K562 (cell line): ENCODE data around the gene CDC45. TPM values are rescaled to one million over a fixed set of nuclear protein-coding genes. Genes with fewer than 3 reads are reported as not detected.

ENCODE experiments used
- CHAMP1 ChIP-seq: fragments of 450-650 bp; IDR thresholded peaks from 2 replicates; pipeline ENCODE4 v1.6.1; 2016; ENCODE audit warnings: mild to moderate bottlenecking
- HDAC6 ChIP-seq: IDR thresholded peaks from 2 replicates; pipeline ENCODE4 v1.6.1; 2012; ENCODE audit warnings: low read depth, mild to moderate bottlenecking, control low read depth, inconsistent platforms, low read length, moderate library complexity
- HNRNPK ChIP-seq: fragments of 200-400 bp; formaldehyde crosslinking; IDR thresholded peaks from one replicate; pipeline ENCODE4 v1.6.1; 2018; ENCODE audit warnings: mild to moderate bottlenecking, low read depth, low read length; ENCODE audit not compliant: poor library complexity, severe bottlenecking
- THAP12 ChIP-seq: fragments of 250-450 bp; sonication (Bioruptor Pico); IDR thresholded peaks from 2 replicates; pipeline ENCODE4 v1.9.0; 2021; ENCODE audit warnings: mild to moderate bottlenecking, inconsistent platforms
- ZNF184 ChIP-seq: sonication (generic); formaldehyde crosslinking; IDR thresholded peaks from 2 replicates; pipeline ENCODE4 v1.5.0; 2020; ENCODE audit warnings: missing genetic modification reagents
- ZNF212 ChIP-seq: fragments of 450-650 bp; formaldehyde crosslinking; IDR thresholded peaks from 2 replicates; pipeline ENCODE4 v1.4.0; 2020; ENCODE audit warnings: mild to moderate bottlenecking
- ZNF408 ChIP-seq: fragments of 250-450 bp; sonication (Bioruptor Pico); IDR thresholded peaks from 2 replicates; pipeline ENCODE4 v1.4.0; 2020; ENCODE audit warnings: low read depth, mild to moderate bottlenecking, moderate library complexity
- ZNF41 ChIP-seq: fragments of 250-450 bp; sonication (Bioruptor Pico); conservative IDR thresholded peaks from 2 replicates; pipeline ENCODE4 v1.4.0; 2020; ENCODE audit warnings: mild to moderate bottlenecking
- ZZZ3 ChIP-seq: fragments of 450-650 bp; IDR thresholded peaks from 2 replicates; pipeline ENCODE4 v1.6.1; 2016; ENCODE audit warnings: antibody characterized with exemption, mild to moderate bottlenecking, moderate library complexity
- polyA plus RNA-seq, 8 experiments: library from polyadenylated mRNA; depleted of rRNA in 4 of 8; stranded (reverse) in 5 of 8; unstranded in 3 of 8; fragments of >200 nt; fragmentation: Nextera tagmentation in 2 of 8; fragmentation: Illumina TruSeq in 1 of 8; extraction: Ambion mirVana in 2 of 8; extraction: Trizol in 1 of 8; gene quantifications; 2 replicates each; pipeline versions ENCODE4 v1.2.1 to v1.2.3, GENCODE V29; 2011 to 2014; ENCODE audit warnings: inconsistent platforms in 1 of 8, missing spikeins in 1 of 8
- total RNA-seq, 7 experiments: library from RNA; depleted of rRNA in 6 of 7; stranded (reverse); fragments of >200 nt in 6 of 7; fragmentation: Illumina TruSeq in 2 of 7; extraction: Trizol in 2 of 7; gene quantifications; 2 replicates each; pipeline versions ENCODE4 v1.2.1 to v1.2.3, GENCODE V29; 2011 to 2021; ENCODE audit warnings: low replicate concordance in 1 of 7
- TF ChIP-seq, protein P1 (sequence below), 2 experiments: fragments of 250-450 bp in 1 of 2; fragments of 450-650 bp in 1 of 2; sonication (Bioruptor Pico) in 1 of 2; IDR thresholded peaks; 2 replicates each; pipeline versions ENCODE4 v1.6.1 to v1.8.0; 2016 to 2021; ENCODE audit warnings: mild to moderate bottlenecking in 2 of 2, moderate library complexity in 2 of 2, missing compliant biosample characterization in 1 of 2, missing genetic modification characterization in 1 of 2

The CDC45 gene
- total and polyA plus RNA-seq, 9 of the 15 experiments (the other 6 are each of a cell fraction or from before 2014, with no cell fraction given): 251 to 580 (median 410) TPM

GRCh38 chr22:19449422-19449767, 30.3 kb upstream of the CDC45 start (continued):
- TF ChIP-seq, protein P1, sequence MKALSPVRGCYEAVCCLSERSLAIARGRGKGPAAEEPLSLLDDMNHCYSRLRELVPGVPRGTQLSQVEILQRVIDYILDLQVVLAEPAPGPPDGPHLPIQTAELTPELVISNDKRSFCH (CRISPR knock-in tag; IDR thresholded peaks at IDR 0.05): no peak
- TF ChIP-seq, protein P1 (tag; IDR thresholded peaks at IDR 0.05): no peak
- TF ChIP-seq ZNF41 (no peak), CHAMP1 (no peak), ZNF212 (CRISPR knock-in tag) (0 out of 2 replicates have a peak, but pooled peaks have one; percentile 35), ZNF184 (CRISPR knock-in tag) (no peak), ZZZ3 (no peak), ZNF408 (CRISPR knock-in tag) (peak; percentile 71; the same call in 1 of the 2 replicates), HDAC6 (0 out of 2 replicates have a peak, but pooled peaks have one; percentile 13), THAP12 (CRISPR knock-in tag) (0 out of 2 replicates have a peak, but pooled peaks have one; percentile 36), HNRNPK (no peak)
